ENCODE data around the gene AGXT. TPM values are rescaled to one million over a fixed set of nuclear protein-coding genes. Genes with fewer than 3 reads are reported as not detected.

The AGXT gene
- total RNA-seq, 1 experiment from 2014 or later = 0.36 TPM

DNA sequence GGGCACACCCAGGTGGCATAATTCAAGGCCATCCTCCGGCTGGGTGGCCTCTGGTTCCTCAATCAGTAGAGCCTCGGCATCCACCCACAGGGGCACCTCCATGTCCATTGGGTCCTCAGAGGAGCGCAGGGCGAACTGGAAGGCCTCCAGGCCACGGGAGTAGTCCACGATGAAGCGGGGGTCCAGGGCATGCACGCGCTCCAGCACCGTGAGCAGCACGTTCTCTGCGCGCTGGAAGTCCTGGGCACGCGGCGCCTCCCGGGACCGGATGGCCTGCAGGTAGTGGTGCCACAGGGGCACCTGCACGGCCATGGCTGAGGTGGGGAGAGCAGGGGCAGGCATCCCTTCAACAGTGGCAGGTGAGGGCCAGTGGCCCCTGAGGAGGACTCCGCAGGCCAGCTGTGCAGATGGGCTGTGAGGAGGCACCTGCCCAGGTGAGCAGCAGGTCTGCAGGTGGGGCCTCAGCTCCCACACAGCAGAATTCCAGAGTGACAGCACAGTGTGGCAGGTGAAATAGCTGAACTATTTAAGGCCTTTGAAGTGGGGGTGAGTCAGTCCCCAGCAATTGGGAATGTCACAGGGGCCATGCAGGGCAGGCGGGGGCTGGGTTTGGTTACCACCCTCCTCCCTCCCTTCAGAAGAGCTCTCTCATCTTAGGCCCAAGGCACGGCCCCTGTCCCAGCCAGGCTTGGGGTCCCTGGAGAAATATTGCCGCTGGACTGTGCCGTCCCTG lies 27.2 kb downstream of the AGXT start, which contains the start of gene MAB21L4:
MAB21L4 (minus strand) TSS at position 501 of the 733 bp plus-strand sequence; CDS start at position 342, 159 bp downstream.
- POLR2A ChIA-PET = no interaction called here
- Histone ChIP-seq H3K4me3 (ENCODE audit: low read depth in 2 of 2, low read length in 2 of 2) (no peak within 1 kb of the TSS), H3K27me3 (ENCODE audit: control insufficient read depth, insufficient read depth, low read length) (no peaks in the 10 kb centered on the region), H3K4me1 (ENCODE audit: control insufficient read depth, insufficient read depth, low read length) (peaks cover 6% of the 10 kb centered on the region), H3K27ac (ENCODE audit: low read length) (no peak within 1 kb of the TSS), H3K36me3 (ENCODE audit: control insufficient read depth, insufficient read depth, low read length) (no peaks in the 10 kb centered on the region), H3K9me3 (ENCODE audit: control insufficient read depth, insufficient read depth, low read depth, low read length) (no peaks in the 10 kb centered on the region)
- no peak for DNase-seq (ENCODE audit: low read depth, low spot score)
- BruUV-seq (replicated peaks) = no TSS peak
- CTCF ChIA-PET = no interaction called here
- peak; percentile 9; the same call in 1 of the 2 replicates for ATAC-seq
- no peak for TF ChIP-seq SIN3A (IDR thresholded peaks at IDR 0.05; ENCODE audit: borderline replicate concordance, insufficient read depth, low read depth, low read length)
- TF ChIP-seq TCF7L2 (IDR thresholded peaks at IDR 0.05; ENCODE audit: low read depth, low read length) = peak; percentile 64
- in situ Hi-C loops (cut with HindIII; ENCODE audit: low pct_unique_long_range_greater_than_20kb, low sequenced_read_pairs) = no loop called here
- intact Hi-C loops (cut with micrococcal nuclease; ENCODE audit: unreplicated experiment) = no loop called here

DNA sequence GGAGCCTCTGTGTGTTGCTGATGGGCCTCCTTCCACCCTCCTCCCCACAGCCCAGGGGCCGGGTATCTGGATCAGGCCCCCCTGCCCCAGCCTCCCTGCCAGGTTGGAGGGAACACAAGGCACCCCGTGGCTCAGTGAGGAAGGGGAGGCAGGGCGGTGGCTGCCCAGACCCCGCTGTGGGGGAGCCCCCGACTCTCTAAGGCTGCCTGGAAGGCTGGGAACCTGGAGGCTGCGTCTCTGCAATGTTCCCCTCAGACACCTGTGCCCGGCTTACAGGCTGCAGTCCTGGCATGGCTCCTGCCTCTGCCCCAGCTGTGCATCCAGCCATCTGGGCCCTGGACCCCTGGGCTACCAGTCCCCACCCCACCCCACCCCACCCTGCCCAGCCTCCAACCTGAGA lies 27.8 kb downstream of the AGXT start:
- CTCF ChIA-PET = no interaction called here
- POLR2A ChIA-PET = no interaction called here
- Histone ChIP-seq H3K4me1 (ENCODE audit: control insufficient read depth, insufficient read depth, low read length) (peaks cover 6% of the 10 kb centered on the region), H3K9me3 (ENCODE audit: control insufficient read depth, insufficient read depth, low read depth, low read length) (no peaks in the 10 kb centered on the region), H3K4me3 (ENCODE audit: low read depth in 2 of 2, low read length in 2 of 2) (no peak overlapping the region), H3K36me3 (ENCODE audit: control insufficient read depth, insufficient read depth, low read length) (no peaks in the 10 kb centered on the region), H3K27ac (ENCODE audit: low read length) (no peak overlapping the region), H3K27me3 (ENCODE audit: control insufficient read depth, insufficient read depth, low read length) (no peaks in the 10 kb centered on the region)
- ATAC-seq (0 out of 2 replicates have a peak, but pooled peaks have one; percentile 4), DNase-seq (ENCODE audit: low read depth, low spot score) (no peak)
- TF ChIP-seq, protein P1, sequence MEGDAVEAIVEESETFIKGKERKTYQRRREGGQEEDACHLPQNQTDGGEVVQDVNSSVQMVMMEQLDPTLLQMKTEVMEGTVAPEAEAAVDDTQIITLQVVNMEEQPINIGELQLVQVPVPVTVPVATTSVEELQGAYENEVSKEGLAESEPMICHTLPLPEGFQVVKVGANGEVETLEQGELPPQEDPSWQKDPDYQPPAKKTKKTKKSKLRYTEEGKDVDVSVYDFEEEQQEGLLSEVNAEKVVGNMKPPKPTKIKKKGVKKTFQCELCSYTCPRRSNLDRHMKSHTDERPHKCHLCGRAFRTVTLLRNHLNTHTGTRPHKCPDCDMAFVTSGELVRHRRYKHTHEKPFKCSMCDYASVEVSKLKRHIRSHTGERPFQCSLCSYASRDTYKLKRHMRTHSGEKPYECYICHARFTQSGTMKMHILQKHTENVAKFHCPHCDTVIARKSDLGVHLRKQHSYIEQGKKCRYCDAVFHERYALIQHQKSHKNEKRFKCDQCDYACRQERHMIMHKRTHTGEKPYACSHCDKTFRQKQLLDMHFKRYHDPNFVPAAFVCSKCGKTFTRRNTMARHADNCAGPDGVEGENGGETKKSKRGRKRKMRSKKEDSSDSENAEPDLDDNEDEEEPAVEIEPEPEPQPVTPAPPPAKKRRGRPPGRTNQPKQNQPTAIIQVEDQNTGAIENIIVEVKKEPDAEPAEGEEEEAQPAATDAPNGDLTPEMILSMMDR (IDR thresholded peaks at IDR 0.05) = no peak
- TF ChIP-seq, protein P2, sequence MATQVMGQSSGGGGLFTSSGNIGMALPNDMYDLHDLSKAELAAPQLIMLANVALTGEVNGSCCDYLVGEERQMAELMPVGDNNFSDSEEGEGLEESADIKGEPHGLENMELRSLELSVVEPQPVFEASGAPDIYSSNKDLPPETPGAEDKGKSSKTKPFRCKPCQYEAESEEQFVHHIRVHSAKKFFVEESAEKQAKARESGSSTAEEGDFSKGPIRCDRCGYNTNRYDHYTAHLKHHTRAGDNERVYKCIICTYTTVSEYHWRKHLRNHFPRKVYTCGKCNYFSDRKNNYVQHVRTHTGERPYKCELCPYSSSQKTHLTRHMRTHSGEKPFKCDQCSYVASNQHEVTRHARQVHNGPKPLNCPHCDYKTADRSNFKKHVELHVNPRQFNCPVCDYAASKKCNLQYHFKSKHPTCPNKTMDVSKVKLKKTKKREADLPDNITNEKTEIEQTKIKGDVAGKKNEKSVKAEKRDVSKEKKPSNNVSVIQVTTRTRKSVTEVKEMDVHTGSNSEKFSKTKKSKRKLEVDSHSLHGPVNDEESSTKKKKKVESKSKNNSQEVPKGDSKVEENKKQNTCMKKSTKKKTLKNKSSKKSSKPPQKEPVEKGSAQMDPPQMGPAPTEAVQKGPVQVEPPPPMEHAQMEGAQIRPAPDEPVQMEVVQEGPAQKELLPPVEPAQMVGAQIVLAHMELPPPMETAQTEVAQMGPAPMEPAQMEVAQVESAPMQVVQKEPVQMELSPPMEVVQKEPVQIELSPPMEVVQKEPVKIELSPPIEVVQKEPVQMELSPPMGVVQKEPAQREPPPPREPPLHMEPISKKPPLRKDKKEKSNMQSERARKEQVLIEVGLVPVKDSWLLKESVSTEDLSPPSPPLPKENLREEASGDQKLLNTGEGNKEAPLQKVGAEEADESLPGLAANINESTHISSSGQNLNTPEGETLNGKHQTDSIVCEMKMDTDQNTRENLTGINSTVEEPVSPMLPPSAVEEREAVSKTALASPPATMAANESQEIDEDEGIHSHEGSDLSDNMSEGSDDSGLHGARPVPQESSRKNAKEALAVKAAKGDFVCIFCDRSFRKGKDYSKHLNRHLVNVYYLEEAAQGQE (IDR thresholded peaks at IDR 0.05; ENCODE audit: insufficient read depth in 1 of 2, low read depth in 2 of 2, low read length in 1 of 2) = no peak
- TF ChIP-seq TCF7L2 (IDR thresholded peaks at IDR 0.05; ENCODE audit: low read depth, low read length) (no peak), POLR2AphosphoS5 (IDR thresholded peaks at IDR 0.05; ENCODE audit: low read depth, low read length) (no peak), SIN3A (IDR thresholded peaks at IDR 0.05; ENCODE audit: borderline replicate concordance, insufficient read depth, low read depth, low read length) (no peak)
- in situ Hi-C loops (cut with HindIII; ENCODE audit: low pct_unique_long_range_greater_than_20kb, low sequenced_read_pairs) = no loop called here
- intact Hi-C loops (cut with micrococcal nuclease; ENCODE audit: unreplicated experiment) = no loop called here
- no TSS peak for BruUV-seq (replicated peaks)
